CD4-positive, alpha-beta T cell (primary cell): ENCODE results near the gene TEX50. TPM values are rescaled to one million over a fixed set of nuclear protein-coding genes. Genes with fewer than 3 reads are reported as not detected.
"Not testable (repeated sequence)": the region's sequence is repeated elsewhere in the genome, so short reads cannot be mapped to it uniquely, and the experiment has no call there.

Experiments used
- ATAC-seq: fragments of 200-7000 bp; cut with Tn5 transposase; one replicate; pipeline ENCODE4 v1.10.0; 2022; ENCODE audit warnings: mild to moderate bottlenecking; ENCODE audit not compliant: poor library complexity
- CTCF ChIA-PET: fragments of 350-600 bp; sonication (Branson Sonifier 250); formaldehyde crosslinking; loops from one replicate; lab custom pipeline; 2021; ENCODE audit warnings: antibody characterized with exemption, inconsistent platforms; lab: Charles Lee
- POLR2A ChIA-PET: fragments of 350-600 bp; sonication (Branson Sonifier 250); formaldehyde crosslinking; loops from one replicate; lab custom pipeline; 2021; ENCODE audit warnings: antibody characterized with exemption, inconsistent platforms; lab: Charles Lee
- DNase-seq, 14 experiments: peaks; one replicate each; pipeline ENCODE4 v3.0.0-alpha.2; 2013 to 2020; ENCODE audit warnings: mixed read lengths in 2 of 14
- H3K27ac ChIP-seq, 2 donors: one replicate each; pipeline versions ENCODE4 v1.5.1 to v1.7.0; 2013; ENCODE audit warnings: low read length in 2 of 2, low read depth in 1 of 2, mild to moderate bottlenecking in 1 of 2
- H3K27me3 ChIP-seq, 2 experiments: 1 replicate in 1 of 2; 2 replicates in 1 of 2; pipeline versions ENCODE4 v1.6.1 to v1.7.0; 2013; ENCODE audit warnings: low read length in 2 of 2, control low read depth in 1 of 2, mild to moderate bottlenecking in 1 of 2, moderate library complexity in 1 of 2; ENCODE audit not compliant: insufficient read depth in 2 of 2, control insufficient read depth in 1 of 2
- H3K36me3 ChIP-seq: one replicate; pipeline ENCODE4 v1.6.1; 2013; ENCODE audit warnings: low read length, control low read depth; ENCODE audit not compliant: insufficient read depth
- H3K4me1 ChIP-seq: one replicate; pipeline ENCODE4 v1.6.1; 2013; ENCODE audit warnings: low read length, control low read depth; ENCODE audit not compliant: insufficient read depth
- H3K4me3 ChIP-seq: one replicate; pipeline ENCODE4 v1.5.1; 2013; ENCODE audit warnings: mild to moderate bottlenecking, low read length, moderate library complexity
- H3K9me3 ChIP-seq, 2 experiments: 1 replicate in 1 of 2; 2 replicates in 1 of 2; pipeline versions ENCODE4 v1.6.1 to v1.7.0; 2013; ENCODE audit warnings: low read length in 2 of 2, mild to moderate bottlenecking in 2 of 2, control low read depth in 1 of 2, moderate library complexity in 1 of 2; ENCODE audit not compliant: control insufficient read depth in 1 of 2, insufficient read depth in 1 of 2
- H3K27ac Mint-ChIP-seq: one replicate; pipeline ENCODE4 v1.8.0; 2020; ENCODE audit warnings: mixed read lengths
- H3K27me3 Mint-ChIP-seq: one replicate; pipeline ENCODE4 v1.8.0; 2021; ENCODE audit warnings: mixed read lengths
- H3K36me3 Mint-ChIP-seq: one replicate; pipeline ENCODE4 v1.8.0; 2021; ENCODE audit warnings: low read depth, mixed read lengths
- H3K4me1 Mint-ChIP-seq: one replicate; pipeline ENCODE4 v1.8.0; 2021; ENCODE audit warnings: low read depth, mixed read lengths
- H3K4me3 Mint-ChIP-seq: one replicate; pipeline ENCODE4 v1.8.0; 2020; ENCODE audit warnings: mild to moderate bottlenecking, mixed read lengths
- H3K9me3 Mint-ChIP-seq: one replicate; pipeline ENCODE4 v1.8.0; 2020; ENCODE audit warnings: mixed read lengths
- intact Hi-C, 2 experiments: fragments of 100-400 bp; cut with DNase I in 1 of 2; cut with micrococcal nuclease in 1 of 2; formaldehyde crosslinking; loops; one replicate each; pipeline versions ENCODE4 v1.15.1 to v1.9.0; 2023 to 2025; cut with DNase I, micrococcal nuclease
- polyA plus RNA-seq, 2 donors: library from polyadenylated mRNA; unstranded; fragments of 120-200 nt; gene quantifications; one replicate each; pipeline ENCODE4 v1.2.1, GENCODE V29; 2013
- total RNA-seq, 174 experiments: library from RNA in 2 of 174; stranded (reverse) in 2 of 174; gene quantifications; one replicate each; pipeline ENCODE4 v1.2.3 and lab custom pipeline; 2021 to 2026
- TF ChIP-seq, protein P1 (sequence below): fragments of 200-600 bp; IDR thresholded peaks from one replicate; pipeline ENCODE4 v1.8.0; 2022; ENCODE audit warnings: antibody characterized with exemption, mild to moderate bottlenecking

TEX50 gene, protein sequence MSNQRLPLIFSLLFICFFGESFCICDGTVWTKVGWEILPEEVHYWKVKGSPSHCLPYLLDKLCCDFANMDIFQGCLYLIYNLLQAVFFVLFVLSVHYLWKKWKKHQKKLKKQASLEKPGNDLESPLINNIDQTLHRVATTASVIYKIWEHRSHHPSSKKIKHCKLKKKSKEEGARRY
- not detected for total RNA-seq
- polyA plus RNA-seq (2013, experiment 1 of 2): not detected
- not detected for polyA plus RNA-seq (2013, experiment 2 of 2)
- 0 to 0.09 (median 0) reads per million in 172 experiments for total RNA-seq (lab: John Stamatoyannopoulos, UW)

DNA sequence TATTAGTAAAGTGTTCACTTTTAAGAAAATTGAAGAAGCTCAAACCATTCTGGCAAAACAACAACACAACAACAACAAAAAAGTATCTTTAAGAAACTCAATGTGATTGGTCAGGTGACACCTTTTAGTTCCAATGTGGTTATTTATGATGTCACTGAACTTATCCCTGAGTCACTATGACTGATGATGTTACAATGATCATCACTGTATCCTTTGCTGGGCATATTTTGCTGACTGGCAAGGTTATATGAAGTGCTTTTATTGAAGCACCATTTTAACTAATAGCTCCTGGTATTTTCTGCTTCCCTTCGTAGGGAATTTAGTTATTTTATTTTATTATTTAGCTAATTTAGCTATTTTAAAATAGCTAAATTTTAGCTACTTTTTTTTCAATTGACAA is at the start of gene TEX50:
TEX50 (plus strand) TSS at position 223 of the 400 bp plus-strand sequence. CDS start 184 bp downstream, outside the sequence.
- Histone ChIP-seq H3K4me1 (no peaks in the 10 kb centered on the region), H3K36me3 (no peaks in the 10 kb centered on the region), H3K27ac (no peak within 1 kb of the TSS), H3K27me3 (no peaks in the 10 kb centered on the region), H3K4me3 (no peak within 1 kb of the TSS), H3K9me3 (peaks cover 0 to 6% of the 10 kb centered on the region in 2 experiments)
- Mint-ChIP-seq H3K4me3 (no peak within 1 kb of the TSS), H3K4me1 (no peaks in the 10 kb centered on the region), H3K9me3 (peaks cover 3% of the 10 kb centered on the region), H3K36me3 (no peaks in the 10 kb centered on the region), H3K27ac (no peak within 1 kb of the TSS), H3K27me3 (no peaks in the 10 kb centered on the region)
- TF ChIP-seq, protein P1, sequence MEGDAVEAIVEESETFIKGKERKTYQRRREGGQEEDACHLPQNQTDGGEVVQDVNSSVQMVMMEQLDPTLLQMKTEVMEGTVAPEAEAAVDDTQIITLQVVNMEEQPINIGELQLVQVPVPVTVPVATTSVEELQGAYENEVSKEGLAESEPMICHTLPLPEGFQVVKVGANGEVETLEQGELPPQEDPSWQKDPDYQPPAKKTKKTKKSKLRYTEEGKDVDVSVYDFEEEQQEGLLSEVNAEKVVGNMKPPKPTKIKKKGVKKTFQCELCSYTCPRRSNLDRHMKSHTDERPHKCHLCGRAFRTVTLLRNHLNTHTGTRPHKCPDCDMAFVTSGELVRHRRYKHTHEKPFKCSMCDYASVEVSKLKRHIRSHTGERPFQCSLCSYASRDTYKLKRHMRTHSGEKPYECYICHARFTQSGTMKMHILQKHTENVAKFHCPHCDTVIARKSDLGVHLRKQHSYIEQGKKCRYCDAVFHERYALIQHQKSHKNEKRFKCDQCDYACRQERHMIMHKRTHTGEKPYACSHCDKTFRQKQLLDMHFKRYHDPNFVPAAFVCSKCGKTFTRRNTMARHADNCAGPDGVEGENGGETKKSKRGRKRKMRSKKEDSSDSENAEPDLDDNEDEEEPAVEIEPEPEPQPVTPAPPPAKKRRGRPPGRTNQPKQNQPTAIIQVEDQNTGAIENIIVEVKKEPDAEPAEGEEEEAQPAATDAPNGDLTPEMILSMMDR: no peak
- DNase-seq: no peak
- CTCF ChIA-PET: no interaction called here
- no peak for ATAC-seq
- intact Hi-C loops: no loop called here
- POLR2A ChIA-PET: no interaction called here

DNA sequence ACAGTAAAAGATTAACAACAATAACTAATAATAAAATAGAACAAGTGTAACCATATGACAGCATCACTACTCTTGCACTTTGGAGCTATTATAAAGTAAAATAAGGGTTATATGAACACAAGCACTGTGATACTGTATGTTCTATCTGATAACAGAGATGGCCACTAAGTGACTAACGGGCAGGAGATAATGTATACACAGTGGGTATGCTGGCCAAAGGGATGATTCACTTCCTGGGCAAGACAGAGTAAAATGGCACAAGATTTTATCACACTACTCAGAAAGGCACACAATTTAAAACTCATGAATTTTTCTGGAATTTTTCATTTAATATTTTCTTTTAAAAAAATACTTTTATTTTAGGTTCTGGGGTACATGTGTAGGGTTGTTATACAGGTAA is 44.6 kb upstream of the TEX50 start:
- H3K27ac ChIP-seq: no peak overlapping the region
- H3K27me3 ChIP-seq: no peaks in the 10 kb centered on the region
- intact Hi-C loops: no loop called here
- TF ChIP-seq, protein P1: no peak
- H3K36me3 ChIP-seq: no peaks in the 10 kb centered on the region
- H3K9me3 ChIP-seq: no peaks in the 10 kb centered on the region
- Mint-ChIP-seq H3K27ac (no peak overlapping the region), H3K4me3 (no peak overlapping the region), H3K36me3 (no peaks in the 10 kb centered on the region), H3K27me3 (no peaks in the 10 kb centered on the region), H3K4me1 (no peaks in the 10 kb centered on the region), H3K9me3 (peaks cover 2% of the 10 kb centered on the region)
- ChIA-PET CTCF (no interaction called here), POLR2A (no interaction called here)
- H3K4me3 ChIP-seq: no peak overlapping the region
- no peaks in the 10 kb centered on the region for H3K4me1 ChIP-seq
- DNase-seq (no peak), ATAC-seq (no peak)

DNA sequence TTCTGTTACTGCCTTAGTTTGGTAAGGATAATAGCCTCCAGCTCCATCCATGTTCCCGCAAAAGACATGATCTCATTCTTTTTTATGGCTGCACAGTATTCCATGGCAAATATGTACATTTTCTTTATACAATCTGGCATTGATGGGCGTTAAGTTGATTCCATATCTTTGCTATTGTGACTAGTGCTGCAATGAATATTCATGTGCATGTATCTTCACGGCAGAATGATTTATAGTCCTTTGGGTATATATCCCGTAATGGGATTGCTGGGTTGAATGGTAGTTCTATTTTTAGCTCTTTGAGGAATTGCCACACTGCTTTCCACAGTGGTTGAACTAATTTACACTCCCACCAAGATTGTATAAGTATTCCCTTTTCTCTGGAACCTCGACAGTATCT is 44.0 kb upstream of the TEX50 start:
- intact Hi-C loops, H3K27ac ChIP-seq, H3K4me3 Mint-ChIP-seq, H3K4me3 ChIP-seq, CTCF ChIA-PET, H3K9me3 ChIP-seq, H3K27ac Mint-ChIP-seq, ATAC-seq, H3K36me3 Mint-ChIP-seq, H3K4me1 Mint-ChIP-seq, H3K27me3 ChIP-seq, H3K27me3 Mint-ChIP-seq, H3K4me1 ChIP-seq, DNase-seq, H3K36me3 ChIP-seq, H3K9me3 Mint-ChIP-seq, POLR2A ChIA-PET: not testable (repeated sequence)
